ENCODE measurements around the gene RIN3. TPM values are rescaled to one million over a fixed set of nuclear protein-coding genes. Genes with fewer than 3 reads are reported as not detected.

RIN3 gene
- total RNA-seq, 3 donors from 2014 or later: 10.7 to 19.7 (median 12.1) TPM

DNA sequence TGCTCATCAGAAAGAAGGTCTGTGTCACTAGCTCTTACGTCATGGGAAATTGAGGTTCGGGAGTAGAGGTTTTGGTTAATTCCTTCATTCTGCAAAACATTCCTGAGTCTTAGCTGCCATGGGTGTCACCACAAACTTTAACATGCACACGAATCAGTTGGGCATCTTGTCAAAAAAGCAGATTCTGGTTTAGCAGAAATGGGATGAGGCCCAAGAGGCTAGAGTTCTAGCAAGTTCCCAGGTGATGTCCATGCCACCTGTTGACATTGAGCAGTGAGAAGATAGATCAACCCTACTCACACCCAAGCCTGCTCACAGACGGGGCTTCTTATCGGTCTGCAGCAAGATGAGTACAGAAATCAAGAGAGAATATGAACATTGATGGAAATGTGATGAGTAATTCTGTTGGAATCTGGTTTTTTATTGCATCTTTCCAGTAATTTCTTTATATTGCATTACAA is 11.7 kb upstream of the RIN3 start:
- Histone ChIP-seq H3K4me1 (no peaks in the 10 kb centered on the region), H3K36me3 (no peaks in the 10 kb centered on the region), H3K4me3 (no peak overlapping the region), H3K27ac (no peak overlapping the region), H3K27me3 (no peaks in the 10 kb centered on the region), H3K9me3 (no peaks in the 10 kb centered on the region)
- DNase-seq (ENCODE audit: low spot score in 2 of 2): no peak
- intact Hi-C loops (cut with DNase I; ENCODE audit: low total_unique reads): no loop called here
- TF ChIP-seq POLR2AphosphoS5 (IDR thresholded peaks at IDR 0.05) (no peak), POLR2A (IDR thresholded peaks at IDR 0.05) (no peak)
- TF ChIP-seq, protein P1, sequence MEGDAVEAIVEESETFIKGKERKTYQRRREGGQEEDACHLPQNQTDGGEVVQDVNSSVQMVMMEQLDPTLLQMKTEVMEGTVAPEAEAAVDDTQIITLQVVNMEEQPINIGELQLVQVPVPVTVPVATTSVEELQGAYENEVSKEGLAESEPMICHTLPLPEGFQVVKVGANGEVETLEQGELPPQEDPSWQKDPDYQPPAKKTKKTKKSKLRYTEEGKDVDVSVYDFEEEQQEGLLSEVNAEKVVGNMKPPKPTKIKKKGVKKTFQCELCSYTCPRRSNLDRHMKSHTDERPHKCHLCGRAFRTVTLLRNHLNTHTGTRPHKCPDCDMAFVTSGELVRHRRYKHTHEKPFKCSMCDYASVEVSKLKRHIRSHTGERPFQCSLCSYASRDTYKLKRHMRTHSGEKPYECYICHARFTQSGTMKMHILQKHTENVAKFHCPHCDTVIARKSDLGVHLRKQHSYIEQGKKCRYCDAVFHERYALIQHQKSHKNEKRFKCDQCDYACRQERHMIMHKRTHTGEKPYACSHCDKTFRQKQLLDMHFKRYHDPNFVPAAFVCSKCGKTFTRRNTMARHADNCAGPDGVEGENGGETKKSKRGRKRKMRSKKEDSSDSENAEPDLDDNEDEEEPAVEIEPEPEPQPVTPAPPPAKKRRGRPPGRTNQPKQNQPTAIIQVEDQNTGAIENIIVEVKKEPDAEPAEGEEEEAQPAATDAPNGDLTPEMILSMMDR (IDR thresholded peaks at IDR 0.05): no peak

DNA sequence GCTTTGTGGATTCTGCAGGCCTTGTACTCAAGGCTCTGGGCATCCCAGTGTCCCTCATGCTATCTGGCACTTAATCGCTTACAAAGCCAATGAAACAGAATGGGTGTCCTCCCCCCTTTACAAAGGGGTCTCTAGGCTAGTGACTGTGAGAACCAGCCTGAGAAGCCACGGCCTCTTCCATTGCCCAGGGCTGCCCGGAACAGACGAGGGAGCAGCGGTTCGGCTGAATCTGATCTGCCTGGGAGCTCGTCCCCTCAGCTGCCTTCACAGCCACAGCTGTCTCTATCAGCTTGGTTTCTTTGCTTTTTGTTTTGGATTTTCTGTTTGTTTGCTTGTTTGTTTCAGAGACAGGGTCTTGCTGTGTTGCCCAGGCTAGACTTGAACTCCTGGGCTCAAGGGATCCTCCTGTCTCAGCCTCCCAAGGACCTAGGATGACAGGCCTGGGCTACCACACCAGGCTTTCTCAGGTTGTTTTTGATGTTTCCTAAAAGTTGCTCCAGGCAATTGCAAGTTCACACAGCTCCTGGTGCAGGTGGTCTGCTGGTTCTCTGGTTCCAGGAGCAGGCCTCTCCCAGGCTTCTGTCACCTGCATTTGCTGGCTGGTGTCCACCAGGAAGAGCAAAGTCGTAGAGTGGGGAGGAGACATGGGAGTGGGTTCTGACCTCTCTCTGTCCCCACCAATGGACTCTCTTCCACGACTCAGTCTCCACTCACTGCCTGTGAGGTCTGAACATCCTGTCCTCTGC is 10.9 kb upstream of the RIN3 start:
- no peaks in the 10 kb centered on the region for H3K9me3 ChIP-seq

DNA sequence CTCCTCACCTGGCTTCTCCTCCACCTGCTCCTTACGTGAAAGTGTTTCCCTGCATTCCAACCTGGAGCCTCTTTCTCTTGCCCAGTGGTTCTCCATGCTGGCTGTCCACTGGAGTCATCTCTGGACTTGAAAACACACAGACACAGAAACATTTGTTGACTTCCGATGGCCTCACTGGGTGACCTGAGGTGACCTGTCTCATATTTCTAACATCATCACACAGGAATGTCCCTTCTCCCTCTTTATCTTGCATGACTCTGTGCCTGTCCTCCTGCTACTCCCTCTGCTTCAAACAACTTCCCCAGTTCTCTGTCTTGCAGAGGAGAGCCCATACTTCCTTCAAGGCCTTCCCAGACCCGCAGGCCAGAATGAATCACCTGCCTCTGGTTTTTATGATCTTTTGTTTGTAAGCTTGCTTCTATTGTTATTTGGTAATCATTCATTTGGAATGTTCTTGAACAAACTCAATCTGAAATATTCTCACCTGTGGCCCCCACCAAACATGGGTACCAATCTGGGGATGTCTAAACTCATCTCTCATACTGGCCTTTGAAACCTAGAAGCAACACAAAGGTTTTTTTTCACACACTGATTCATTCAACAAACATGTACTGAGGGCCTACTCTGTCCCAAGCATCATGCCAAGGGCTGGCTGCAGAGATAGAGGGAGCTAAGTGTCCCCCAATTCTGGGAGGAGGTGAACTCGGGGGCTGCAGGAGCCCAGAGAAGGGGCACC is 9.7 kb upstream of the RIN3 start:
- H3K4me3 ChIP-seq: no peak overlapping the region
- no peaks in the 10 kb centered on the region for H3K36me3 ChIP-seq
- no peak for DNase-seq (ENCODE audit: low spot score in 2 of 2)
- no peaks in the 10 kb centered on the region for H3K27me3 ChIP-seq
- TF ChIP-seq POLR2AphosphoS5 (IDR thresholded peaks at IDR 0.05) (no peak), POLR2A (IDR thresholded peaks at IDR 0.05) (no peak)
- TF ChIP-seq, protein P1 (IDR thresholded peaks at IDR 0.05): no peak
- H3K4me1 ChIP-seq: no peaks in the 10 kb centered on the region
- peak overlapping the region; percentile 3 to 50 for H3K27ac ChIP-seq
- no peaks in the 10 kb centered on the region for H3K9me3 ChIP-seq
- intact Hi-C loops (cut with DNase I; ENCODE audit: low total_unique reads): no loop called here

More for the DNA sequence above, 10.9 kb upstream of the RIN3 start:
- H3K36me3 ChIP-seq: no peaks in the 10 kb centered on the region
- H3K4me1 ChIP-seq: no peaks in the 10 kb centered on the region
- TF ChIP-seq, protein P1 (IDR thresholded peaks at IDR 0.05): no peak
- TF ChIP-seq POLR2AphosphoS5 (IDR thresholded peaks at IDR 0.05) (no peak), POLR2A (IDR thresholded peaks at IDR 0.05) (no peak)
- no peak overlapping the region for H3K27ac ChIP-seq
- no peak overlapping the region for H3K4me3 ChIP-seq
- H3K27me3 ChIP-seq: no peaks in the 10 kb centered on the region
- intact Hi-C loops (cut with DNase I; ENCODE audit: low total_unique reads): no loop called here
- no peak for DNase-seq (ENCODE audit: low spot score in 2 of 2)

DNA sequence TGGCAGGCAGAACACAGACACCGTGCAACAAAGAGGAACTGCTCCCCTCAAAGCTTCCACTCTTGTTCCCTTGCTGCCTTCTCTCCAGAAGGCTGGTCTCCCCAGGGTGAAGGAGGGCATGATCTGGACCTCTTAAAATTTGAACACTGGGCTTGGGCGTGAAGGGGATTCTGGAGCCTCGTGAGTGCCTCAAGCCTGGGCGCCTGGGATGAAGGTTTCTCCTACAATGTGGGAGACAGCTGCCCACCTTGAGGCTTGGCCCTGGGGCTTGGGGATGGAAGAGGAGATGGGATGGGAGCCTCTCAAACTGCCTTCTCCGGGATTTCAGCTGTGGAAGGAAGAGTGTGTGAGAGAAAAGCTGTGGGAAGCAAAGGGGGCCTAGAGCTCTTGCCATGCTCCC is 7.8 kb upstream of the RIN3 start:
- no peak for TF ChIP-seq POLR2AphosphoS5 (IDR thresholded peaks at IDR 0.05)
- no peak for TF ChIP-seq POLR2A (IDR thresholded peaks at IDR 0.05)
- TF ChIP-seq, protein P1 (IDR thresholded peaks at IDR 0.05): no peak
- DNase-seq (ENCODE audit: low spot score in 2 of 2): no peak
- Histone ChIP-seq H3K36me3 (no peaks in the 10 kb centered on the region), H3K27ac (no peak overlapping the region), H3K27me3 (no peaks in the 10 kb centered on the region), H3K4me3 (no peak overlapping the region), H3K9me3 (no peaks in the 10 kb centered on the region), H3K4me1 (no peaks in the 10 kb centered on the region)
- intact Hi-C loops (cut with DNase I; ENCODE audit: low total_unique reads): no loop called here

DNA sequence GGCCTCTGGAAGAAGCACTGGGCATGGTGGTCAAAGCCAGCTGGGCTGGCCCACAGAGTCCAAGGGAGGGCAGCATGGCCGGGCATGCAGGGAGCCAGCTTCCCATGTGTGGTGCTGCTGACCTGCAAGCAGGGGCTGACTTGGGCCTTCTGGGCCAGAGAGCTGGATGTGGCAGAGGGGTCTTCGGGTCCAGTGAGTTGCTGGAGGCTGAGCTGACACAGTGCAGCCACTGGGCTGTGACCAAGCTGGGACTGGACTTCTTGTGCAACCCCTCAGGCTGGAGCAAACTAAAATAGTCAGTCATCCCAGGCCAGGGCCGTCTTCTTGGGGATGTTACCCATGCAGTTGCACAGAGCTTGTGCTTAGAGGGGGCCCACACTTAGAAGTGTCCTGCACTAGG is 7.3 kb upstream of the RIN3 start:
- no peaks in the 10 kb centered on the region for H3K36me3 ChIP-seq
- intact Hi-C loops (cut with DNase I; ENCODE audit: low total_unique reads): no loop called here
- no peaks in the 10 kb centered on the region for H3K27me3 ChIP-seq
- no peak overlapping the region for H3K4me3 ChIP-seq
- no peaks in the 10 kb centered on the region for H3K9me3 ChIP-seq
- TF ChIP-seq POLR2A (IDR thresholded peaks at IDR 0.05) (no peak), POLR2AphosphoS5 (IDR thresholded peaks at IDR 0.05) (no peak)
- TF ChIP-seq, protein P1 (IDR thresholded peaks at IDR 0.05): no peak
- H3K27ac ChIP-seq: no peak overlapping the region
- no peaks in the 10 kb centered on the region for H3K4me1 ChIP-seq
- DNase-seq (ENCODE audit: low spot score in 2 of 2): no peak
